Measurements from ENCODE around the gene NUP98.
A peak's percentile ranks its signal among the peaks of the same experiment; 100 is the strongest.

The NUP98 gene

DNA sequence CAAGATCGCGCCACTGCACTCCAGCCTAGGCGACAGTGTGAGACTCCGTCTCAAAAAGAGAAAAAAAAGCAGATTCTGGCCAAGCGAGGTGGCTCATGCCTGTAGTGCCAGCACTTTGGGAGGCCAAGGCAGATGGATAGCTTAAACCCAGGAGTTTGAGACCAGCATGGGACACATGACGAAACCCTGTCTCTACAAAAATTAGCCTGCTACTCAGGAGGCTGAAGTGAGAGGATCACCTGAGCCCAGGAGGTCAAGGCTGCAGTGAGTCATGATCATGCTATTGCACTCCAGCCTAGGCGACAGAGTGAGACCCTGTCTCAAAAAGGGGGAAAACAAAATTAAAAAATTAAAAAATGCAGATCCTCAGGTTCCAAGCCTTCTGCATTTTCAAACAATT, 25.0 kb upstream of the NUP98 start:
- Histone ChIP-seq H3K9ac (ENCODE audit: low read depth, low read length, poor library complexity, severe bottlenecking) (no peak overlapping the region), H3K27me3 (ENCODE audit: insufficient read depth, low read length, poor library complexity, severe bottlenecking) (no peaks in the 10 kb centered on the region), H3K4me3 (ENCODE audit: low read length, poor library complexity, severe bottlenecking) (no peak overlapping the region), H4K20me1 (ENCODE audit: insufficient read depth, low read length, poor library complexity, severe bottlenecking) (peaks cover under 1% of the 10 kb centered on the region), H3K4me1 (ENCODE audit: insufficient read depth, low read length, poor library complexity, severe bottlenecking) (peaks cover 5% of the 10 kb centered on the region), H3K79me2 (ENCODE audit: insufficient read depth, low read length) (no peaks in the 10 kb centered on the region; the same call in 1 of the 2 replicates), H3F3A (ENCODE audit: low read depth) (no peaks in the 10 kb centered on the region), H3K4me2 (ENCODE audit: low read depth, low read length, poor library complexity, severe bottlenecking) (no peak overlapping the region), H3K9me2 (replicated peaks; ENCODE audit: low read depth, low read length) (no peaks in the 10 kb centered on the region), H3K36me3 (ENCODE audit: insufficient read depth, low read length) (peaks cover 19% of the 10 kb centered on the region; the same call in 1 of the 2 replicates), H2AFZ (ENCODE audit: low read length) (no peak overlapping the region), H3K9me3 (ENCODE audit: insufficient read depth, low read depth, low read length) (no peaks in the 10 kb centered on the region)
- no peak for TF ChIP-seq EZH2phosphoT487 (IDR thresholded peaks at IDR 0.05; ENCODE audit: borderline replicate concordance)
- TF ChIP-seq, protein P1, sequence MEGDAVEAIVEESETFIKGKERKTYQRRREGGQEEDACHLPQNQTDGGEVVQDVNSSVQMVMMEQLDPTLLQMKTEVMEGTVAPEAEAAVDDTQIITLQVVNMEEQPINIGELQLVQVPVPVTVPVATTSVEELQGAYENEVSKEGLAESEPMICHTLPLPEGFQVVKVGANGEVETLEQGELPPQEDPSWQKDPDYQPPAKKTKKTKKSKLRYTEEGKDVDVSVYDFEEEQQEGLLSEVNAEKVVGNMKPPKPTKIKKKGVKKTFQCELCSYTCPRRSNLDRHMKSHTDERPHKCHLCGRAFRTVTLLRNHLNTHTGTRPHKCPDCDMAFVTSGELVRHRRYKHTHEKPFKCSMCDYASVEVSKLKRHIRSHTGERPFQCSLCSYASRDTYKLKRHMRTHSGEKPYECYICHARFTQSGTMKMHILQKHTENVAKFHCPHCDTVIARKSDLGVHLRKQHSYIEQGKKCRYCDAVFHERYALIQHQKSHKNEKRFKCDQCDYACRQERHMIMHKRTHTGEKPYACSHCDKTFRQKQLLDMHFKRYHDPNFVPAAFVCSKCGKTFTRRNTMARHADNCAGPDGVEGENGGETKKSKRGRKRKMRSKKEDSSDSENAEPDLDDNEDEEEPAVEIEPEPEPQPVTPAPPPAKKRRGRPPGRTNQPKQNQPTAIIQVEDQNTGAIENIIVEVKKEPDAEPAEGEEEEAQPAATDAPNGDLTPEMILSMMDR (conservative IDR thresholded peaks at IDR 0.05; ENCODE audit: low read length): no peak

DNA sequence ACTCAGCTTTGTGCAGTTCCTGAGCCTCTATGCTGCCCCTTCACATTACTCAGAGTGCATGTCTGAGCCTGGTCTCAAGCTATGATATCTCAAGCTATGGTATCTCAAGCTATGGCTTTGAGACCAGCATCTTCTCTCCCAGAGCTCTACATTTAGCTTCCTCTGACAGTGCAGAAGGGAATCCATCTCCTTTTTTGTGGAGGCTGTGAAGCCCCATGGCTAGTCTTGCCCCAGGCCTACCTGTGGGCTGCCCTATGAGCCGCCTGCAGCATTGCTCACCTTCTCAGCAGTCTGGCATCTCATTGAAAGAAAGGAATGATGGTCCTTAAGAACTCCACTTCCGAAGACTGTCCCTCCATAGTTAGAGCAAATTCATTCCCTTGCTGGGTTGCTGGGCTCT, 23.6 kb upstream of the NUP98 start:
- Histone ChIP-seq H3F3A (ENCODE audit: low read depth) (no peaks in the 10 kb centered on the region), H3K79me2 (ENCODE audit: insufficient read depth, low read length) (no peaks in the 10 kb centered on the region), H3K4me2 (ENCODE audit: low read depth, low read length, poor library complexity, severe bottlenecking) (no peak overlapping the region), H4K20me1 (ENCODE audit: insufficient read depth, low read length, poor library complexity, severe bottlenecking) (no peaks in the 10 kb centered on the region), H3K36me3 (ENCODE audit: insufficient read depth, low read length) (peaks cover 6% of the 10 kb centered on the region; the same call in 1 of the 2 replicates), H2AFZ (ENCODE audit: low read length) (no peak overlapping the region), H3K4me3 (ENCODE audit: low read length, poor library complexity, severe bottlenecking) (no peak overlapping the region), H3K9me2 (replicated peaks; ENCODE audit: low read depth, low read length) (no peaks in the 10 kb centered on the region), H3K4me1 (ENCODE audit: insufficient read depth, low read length, poor library complexity, severe bottlenecking) (peaks cover 9% of the 10 kb centered on the region), H3K9ac (ENCODE audit: low read depth, low read length, poor library complexity, severe bottlenecking) (no peak overlapping the region), H3K9me3 (ENCODE audit: insufficient read depth, low read depth, low read length) (no peaks in the 10 kb centered on the region), H3K27me3 (ENCODE audit: insufficient read depth, low read length, poor library complexity, severe bottlenecking) (no peaks in the 10 kb centered on the region)
- TF ChIP-seq, protein P1 (conservative IDR thresholded peaks at IDR 0.05; ENCODE audit: low read length): no peak
- no peak for TF ChIP-seq EZH2phosphoT487 (IDR thresholded peaks at IDR 0.05; ENCODE audit: borderline replicate concordance)

DNA sequence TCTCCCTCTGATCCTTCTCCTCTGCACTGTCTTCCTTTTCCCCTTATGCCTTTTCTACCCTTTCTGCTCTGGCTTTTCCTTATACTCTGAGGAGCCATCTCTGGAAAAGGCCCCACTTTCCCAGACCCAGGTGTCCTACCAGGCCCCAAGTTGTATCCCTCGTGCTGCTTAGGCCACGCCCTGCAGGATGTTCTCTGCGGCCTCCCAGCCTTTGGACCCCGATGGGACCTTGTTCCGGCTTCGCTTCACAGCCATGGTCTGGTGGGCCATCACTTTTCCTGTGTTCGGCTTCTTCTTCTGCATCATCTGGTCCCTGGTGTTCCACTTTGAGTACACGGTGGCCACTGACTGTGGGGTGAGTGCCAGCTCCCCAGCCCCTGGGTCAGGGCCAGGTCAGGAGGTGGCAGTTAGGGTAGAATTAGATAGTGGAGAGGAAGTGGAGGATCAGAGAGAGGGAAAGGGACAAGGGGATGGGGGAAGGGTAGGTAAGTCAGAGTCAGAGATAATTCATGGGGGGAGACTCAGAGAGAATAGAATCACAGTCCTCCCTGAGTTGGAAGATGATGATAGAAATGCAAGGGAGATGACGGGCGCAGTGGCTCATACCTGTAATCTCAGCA, 19.9 kb upstream of the NUP98 start:
- no peaks in the 10 kb centered on the region for H3K36me3 ChIP-seq (ENCODE audit: insufficient read depth, low read length)
- TF ChIP-seq EZH2phosphoT487 (IDR thresholded peaks at IDR 0.05; ENCODE audit: borderline replicate concordance): no peak
- TF ChIP-seq, protein P1 (conservative IDR thresholded peaks at IDR 0.05; ENCODE audit: low read length): no peak
- H4K20me1 ChIP-seq (ENCODE audit: insufficient read depth, low read length, poor library complexity, severe bottlenecking): no peaks in the 10 kb centered on the region
- no peaks in the 10 kb centered on the region for H3K9me2 ChIP-seq (replicated peaks; ENCODE audit: low read depth, low read length)
- no peaks in the 10 kb centered on the region for H3K27me3 ChIP-seq (ENCODE audit: insufficient read depth, low read length, poor library complexity, severe bottlenecking)
- H3K4me1 ChIP-seq (ENCODE audit: insufficient read depth, low read length, poor library complexity, severe bottlenecking): peaks cover 9% of the 10 kb centered on the region
- no peaks in the 10 kb centered on the region for H3K79me2 ChIP-seq (ENCODE audit: insufficient read depth, low read length)
- no peak overlapping the region for H3K4me3 ChIP-seq (ENCODE audit: low read length, poor library complexity, severe bottlenecking)
- H3K4me2 ChIP-seq (ENCODE audit: low read depth, low read length, poor library complexity, severe bottlenecking): peak overlapping the region; percentile 22
- no peaks in the 10 kb centered on the region for H3F3A ChIP-seq (ENCODE audit: low read depth)
- H3K9me3 ChIP-seq (ENCODE audit: insufficient read depth, low read depth, low read length): no peaks in the 10 kb centered on the region
- no peak overlapping the region for H3K9ac ChIP-seq (ENCODE audit: low read depth, low read length, poor library complexity, severe bottlenecking)
- H2AFZ ChIP-seq (ENCODE audit: low read length): no peak overlapping the region
